ENCODE results near the gene PARD3. TPM values are rescaled to one million over a fixed set of nuclear protein-coding genes. Genes with fewer than 3 reads are reported as not detected.
A peak's percentile ranks its signal among the peaks of the same experiment; 100 is the strongest.

Gene PARD3
- total RNA-seq, 1 experiment from 2014 or later, result 30.0 TPM

DNA sequence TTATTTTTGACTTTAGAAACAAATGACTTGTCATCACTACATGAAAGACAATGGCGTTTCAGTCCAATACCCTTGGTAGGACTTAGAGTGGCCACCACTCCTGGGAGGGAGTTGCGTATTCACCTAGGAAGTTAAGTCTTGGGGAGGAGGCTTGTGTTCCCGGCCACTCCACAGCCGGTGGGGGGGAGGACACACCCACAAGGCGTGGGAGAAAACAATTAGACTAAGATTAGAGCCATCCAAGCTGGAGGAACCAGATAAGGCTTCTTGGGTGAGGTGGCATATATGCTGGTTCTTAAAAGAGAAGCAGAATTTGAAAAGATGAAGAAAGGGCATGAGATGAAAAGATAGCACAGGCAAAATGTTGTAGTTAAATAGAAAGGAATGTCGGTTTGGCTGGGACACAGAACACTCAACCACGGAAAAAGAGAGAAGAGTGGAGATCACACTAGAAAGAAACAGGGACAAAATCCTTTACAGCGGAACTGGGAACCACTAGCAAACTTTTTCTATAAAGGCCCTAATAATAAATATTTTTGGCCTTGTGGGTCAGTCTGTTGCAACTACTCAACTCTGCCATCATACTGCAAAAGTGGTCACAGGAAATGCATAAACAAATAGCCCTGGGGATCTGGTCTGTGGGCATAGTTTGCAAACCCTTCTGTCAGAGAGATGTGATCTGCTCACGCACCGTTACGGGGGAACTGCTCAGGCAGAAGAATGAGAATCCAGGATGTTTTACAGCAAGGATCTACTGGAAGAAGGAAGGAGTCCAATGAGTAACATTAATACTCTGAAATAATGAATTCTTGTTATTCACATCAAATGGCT lies 651.8 kb downstream of the PARD3 start:
- DNase-seq (ENCODE audit: low read depth), result peak; percentile 37

DNA sequence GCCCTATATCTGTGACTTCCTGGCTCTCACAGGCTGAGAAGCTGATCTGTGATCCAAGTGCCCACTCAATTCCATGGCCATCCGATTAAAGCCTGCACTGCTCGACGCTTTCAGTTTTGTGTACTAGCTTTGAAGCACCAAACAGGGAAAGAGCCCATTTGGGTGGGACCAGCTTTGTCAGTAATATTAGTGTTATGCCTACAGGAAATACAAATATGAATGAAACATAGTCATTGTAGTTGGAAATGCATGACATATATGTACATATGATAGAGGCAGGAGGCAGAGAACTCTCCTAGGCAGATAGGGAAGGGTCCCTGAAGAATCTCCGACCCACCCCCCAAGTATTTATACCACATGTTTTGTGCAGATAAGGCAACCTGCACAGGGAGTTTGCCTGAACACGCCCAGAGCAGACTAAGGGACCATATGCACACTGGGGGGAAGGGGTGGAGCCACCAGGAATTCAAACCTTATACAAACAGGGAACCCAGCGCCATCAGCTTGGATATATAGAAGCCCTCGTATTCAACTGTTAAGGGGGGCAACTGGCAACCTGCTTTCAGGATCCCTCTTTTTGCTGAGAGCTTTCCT lies 653.2 kb downstream of the PARD3 start:
- DNase-seq (ENCODE audit: low read depth), result no peak

DNA sequence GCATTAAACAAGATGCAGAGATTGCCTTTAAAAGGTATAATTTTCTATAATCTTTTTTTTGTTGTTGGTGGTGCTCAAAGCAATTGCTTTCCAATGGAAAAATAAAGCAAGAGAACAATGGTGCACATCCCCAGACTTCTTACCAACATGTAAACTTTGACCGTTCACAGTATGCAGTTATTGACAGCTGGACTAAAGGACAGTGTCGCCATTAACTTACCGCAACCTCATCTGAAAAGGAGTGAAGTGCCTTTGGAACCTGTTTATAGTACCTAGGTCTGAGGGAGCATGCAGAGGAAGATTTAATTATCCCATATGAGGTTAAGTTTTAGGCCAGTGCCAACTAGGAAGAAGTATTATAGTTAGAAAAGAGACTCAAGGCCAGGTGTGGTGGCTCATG lies 654.5 kb downstream of the PARD3 start:
- DNase-seq (ENCODE audit: low read depth), result no peak

DNA sequence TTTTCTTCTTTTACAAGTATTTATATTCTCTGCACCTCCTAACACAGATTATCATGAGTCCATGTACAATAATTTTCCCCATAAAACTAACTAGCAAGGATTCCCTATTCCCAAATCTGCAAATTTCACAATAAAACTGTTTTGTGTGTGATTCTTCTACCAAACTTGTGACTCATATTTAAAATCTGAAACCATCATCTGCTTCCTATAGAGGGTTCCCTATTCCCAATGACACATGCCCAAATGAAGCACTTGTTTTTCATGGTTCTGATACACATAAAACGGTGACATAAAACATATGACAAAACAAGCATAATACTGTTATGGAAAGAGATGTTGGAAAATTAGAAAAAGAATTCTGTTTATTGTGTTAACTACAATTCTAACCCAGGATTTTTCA lies 657.6 kb downstream of the PARD3 start:
- peak; percentile 34 for DNase-seq (ENCODE audit: low read depth)

DNA sequence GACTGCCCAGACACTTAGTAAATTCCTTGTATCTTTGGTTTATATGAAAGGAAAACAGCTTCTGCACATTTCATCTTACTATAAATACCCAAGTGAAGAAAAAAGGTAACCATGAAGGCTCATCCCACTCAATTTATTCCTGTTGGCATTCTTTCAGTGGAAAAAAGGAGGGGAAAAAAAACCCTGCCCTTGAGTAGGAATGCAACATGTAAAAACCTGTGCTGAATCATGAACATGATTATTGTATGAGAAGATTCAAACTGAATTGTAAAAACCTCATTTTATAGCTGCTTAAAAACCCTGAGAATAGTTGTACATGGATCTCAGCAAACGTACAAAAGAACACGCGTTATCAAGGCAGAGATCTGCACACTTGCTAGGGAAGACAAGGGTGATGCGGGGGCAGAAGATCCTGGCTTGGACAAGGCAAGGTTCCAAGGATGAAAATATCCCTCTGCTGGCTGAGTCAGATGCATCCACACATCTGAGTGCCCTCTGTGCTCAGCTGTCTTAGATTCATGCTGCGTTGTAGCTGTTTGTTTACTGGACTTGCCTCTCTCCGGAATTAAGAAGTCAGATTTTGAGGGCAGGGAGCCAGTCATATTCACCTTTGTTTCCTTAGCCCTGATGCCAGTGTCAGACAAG lies 658.2 kb downstream of the PARD3 start:
- peak; percentile 74 for DNase-seq (ENCODE audit: low read depth)

DNA sequence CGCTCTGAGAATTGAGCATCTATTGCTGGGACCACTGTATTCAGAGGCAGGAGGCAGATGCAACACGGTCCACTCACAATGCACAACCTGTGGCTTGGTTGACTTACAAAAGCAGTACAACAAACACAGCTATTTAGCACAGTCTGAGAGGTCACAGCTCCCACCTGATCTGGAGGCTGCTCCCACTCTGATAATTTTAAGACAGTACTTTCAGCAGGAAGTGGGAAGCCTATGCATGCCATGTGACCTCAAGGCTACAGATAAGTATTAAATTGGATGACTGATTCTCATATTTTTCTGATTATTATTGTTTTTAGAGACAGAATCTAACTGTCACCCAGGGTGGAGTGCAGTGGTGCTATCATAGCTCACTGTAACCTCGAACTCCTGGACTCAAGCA lies 659.3 kb downstream of the PARD3 start:
- DNase-seq (ENCODE audit: low read depth), result no peak

DNA sequence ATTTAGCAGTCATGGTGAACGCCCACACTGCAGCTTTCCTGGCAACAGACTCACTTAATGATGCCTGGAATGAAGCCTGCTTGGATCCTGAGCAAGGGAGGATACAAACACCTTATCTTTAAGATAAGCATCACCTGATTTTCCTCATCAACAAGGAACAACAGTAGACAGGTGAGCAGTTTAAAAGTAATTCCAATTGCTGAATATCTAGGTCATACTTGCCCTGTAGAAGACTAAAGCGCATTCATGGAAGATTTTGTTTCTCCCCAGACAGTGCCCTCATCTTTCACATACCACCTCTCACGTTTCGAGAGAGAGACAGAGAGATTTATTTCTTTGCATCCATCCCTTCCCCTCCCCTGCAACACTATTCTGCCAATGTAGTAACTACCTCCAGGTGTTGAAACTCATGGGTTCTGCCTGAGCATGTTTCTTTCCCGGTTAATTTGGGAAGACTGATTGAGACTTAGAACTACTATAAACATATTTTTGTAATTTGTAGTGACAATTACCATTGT lies 660.7 kb downstream of the PARD3 start:
- DNase-seq (ENCODE audit: low read depth), result no peak

DNA sequence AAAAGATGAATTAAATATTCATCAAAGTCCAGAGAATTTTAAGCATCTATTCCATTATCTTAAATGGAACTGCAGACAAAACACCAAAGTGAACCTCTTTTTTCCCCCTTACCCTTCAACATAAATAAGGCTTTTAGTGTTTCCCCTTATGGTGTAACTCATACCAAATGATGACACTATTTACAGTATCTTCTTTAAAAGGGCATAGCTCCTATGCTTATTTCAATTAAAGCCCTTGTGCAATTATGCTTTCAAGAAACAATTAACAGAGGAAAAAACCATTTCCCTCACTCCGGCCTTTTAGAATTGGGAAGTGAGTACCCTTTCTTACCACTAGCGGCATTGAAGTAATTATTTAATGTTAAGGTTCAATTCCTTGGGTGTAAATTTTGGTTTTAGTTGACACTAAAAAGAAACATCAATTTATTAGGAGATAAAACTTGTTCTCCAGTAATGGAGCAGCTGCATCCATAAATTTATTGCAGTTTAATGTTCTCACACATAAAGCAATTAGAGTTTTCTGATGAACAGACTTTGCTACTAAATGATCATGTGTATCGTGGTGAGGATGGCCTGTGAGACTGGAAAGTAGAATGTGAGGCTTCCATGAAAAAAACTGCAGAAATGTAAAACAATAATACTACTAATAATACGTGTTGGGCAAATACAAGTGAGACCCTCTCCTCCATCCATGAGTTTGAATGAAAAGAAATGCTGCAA lies 661.3 kb downstream of the PARD3 start:
- DNase-seq (ENCODE audit: low read depth), result no peak

DNA sequence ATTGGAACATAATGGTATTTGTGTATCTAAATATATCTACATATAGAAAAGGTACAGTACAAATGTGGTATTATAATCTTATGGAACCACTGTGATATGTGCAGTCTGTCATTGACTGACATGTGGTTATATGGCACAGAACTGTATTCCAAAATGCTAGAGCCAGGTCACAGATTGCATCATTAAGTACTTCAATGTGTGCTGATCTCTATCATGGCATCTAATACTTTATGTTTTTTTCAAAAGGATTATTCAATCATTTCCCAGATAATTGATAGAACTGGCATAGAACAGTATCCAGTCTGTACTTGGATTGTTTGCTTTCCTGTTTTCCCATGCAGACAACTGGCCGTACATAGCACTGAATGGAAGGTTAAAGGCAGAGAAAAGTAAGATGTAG lies 662.7 kb downstream of the PARD3 start:
- no peak for DNase-seq (ENCODE audit: low read depth)

DNA sequence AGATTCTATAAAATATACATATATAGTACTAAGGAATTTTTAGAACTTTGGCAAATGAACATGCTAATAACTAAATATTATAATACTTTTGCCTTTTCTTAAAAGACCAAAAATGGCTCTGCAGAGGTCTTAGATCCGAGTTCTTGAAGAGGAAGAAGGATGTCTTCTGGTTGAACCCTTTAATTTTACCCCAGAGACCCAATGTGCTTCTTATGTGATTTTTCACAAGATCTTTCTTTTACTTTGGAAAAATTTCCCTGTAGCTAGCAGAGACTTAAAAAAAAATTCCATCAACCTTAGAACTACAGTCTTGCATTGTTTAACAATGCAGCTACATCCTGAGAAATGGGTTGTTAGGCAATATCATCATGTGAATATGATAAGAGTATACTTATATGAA lies 663.2 kb downstream of the PARD3 start:
- DNase-seq (ENCODE audit: low read depth), result no peak

DNA sequence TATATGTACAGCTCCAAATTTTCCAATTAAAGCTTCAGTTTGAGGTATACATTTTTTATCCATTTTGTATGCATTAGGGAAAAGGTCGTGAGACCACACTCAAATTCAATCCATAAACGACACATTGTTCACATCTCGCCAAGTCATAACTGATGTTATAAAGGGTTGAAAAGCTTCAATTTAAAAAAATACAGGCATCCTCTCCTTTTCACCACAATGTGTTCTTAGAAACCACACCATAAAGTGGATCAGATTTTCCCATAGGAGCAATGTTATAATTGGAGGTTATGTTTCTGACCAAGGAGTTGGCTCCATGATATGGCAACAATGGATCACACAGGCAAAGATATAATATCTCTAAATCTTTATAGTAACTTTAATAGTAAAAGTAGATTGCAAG lies 663.6 kb downstream of the PARD3 start:
- no peak for DNase-seq (ENCODE audit: low read depth)

DNA sequence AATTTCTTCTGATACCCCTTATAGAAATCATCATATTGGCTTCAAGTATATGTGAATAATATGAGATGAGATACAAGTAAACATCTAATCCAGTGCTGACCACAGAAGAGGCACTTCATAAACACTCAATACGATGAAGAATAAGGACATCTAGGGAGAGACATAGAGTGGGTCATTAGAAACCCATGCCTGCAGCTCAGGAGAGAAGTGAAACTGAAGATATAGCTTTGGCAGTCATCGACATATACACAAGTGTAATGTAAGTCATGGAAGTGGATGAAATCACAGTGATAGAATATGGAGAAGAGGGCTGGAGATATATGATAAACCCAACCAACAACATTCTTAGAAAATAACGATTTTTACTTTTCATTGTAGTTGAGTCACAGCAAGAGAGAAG lies 665.0 kb downstream of the PARD3 start:
- DNase-seq (ENCODE audit: low read depth), result no peak

DNA sequence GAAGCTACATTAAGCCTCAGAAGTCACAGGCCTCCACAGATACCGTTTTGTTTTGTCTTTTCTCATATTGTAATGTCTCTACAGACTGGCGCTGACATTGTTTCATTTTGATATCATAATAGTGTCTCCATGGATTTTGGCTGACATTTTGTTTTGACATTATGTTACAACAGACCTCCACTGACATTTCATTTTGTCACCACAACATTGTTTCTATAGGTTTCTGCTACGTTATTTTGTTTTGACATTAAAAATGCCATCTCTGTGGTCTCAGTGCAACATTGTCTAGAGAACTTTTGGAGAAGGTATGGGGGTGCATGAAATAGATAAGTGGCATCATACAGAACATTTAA lies 666.8 kb downstream of the PARD3 start:
- no peak for DNase-seq (ENCODE audit: low read depth)

DNA sequence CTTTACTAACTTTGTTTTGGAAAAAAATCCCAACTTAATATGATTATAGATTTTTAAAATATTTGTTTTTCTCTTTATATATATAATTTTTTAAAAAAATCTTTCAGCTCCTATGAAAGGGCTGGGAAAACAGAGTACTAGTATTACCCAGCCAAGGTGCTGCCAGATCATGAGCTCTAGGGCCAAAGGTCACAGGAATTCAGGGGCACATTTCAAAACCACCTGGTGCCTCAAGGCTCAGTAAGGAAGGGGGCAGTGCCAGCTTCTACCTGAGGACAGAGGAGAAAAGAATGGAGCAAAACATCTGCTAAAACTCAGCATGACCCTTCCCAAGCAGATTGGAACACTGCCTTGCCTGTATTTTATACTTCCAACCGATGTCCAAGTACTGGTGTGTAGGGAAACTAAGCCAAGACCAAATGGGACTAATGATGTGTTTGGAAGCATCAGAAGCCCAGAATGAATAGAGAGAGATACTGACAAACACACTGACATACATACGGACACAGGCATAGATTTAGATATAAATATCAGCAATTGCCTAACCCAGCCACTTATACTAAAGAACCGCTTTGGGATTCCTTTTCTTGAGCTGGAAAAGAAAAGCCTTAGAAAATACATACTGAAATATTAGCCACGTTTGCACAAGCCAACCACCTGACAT lies 667.3 kb downstream of the PARD3 start:
- no peak for DNase-seq (ENCODE audit: low read depth)

DNA sequence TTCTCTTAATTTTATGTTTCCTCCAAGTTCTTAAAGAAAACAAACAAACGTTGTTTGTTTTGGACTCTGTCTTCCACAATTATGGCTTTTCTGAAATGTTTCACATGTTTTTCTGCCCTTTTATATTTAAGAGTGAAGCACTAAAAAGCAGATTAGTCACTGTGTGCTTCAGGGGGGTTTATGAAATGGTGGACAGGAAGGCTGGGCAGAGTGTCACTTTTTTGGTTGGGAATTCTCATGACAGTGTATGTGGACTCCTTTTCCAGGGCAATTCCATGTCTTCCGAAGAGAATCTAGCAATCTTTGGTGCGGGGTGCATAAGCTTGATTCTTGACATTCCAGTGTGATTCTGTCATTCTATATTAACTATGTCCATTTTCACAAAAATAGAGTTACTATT lies 669.4 kb downstream of the PARD3 start:
- peak; percentile 64 for DNase-seq (ENCODE audit: low read depth)

DNA sequence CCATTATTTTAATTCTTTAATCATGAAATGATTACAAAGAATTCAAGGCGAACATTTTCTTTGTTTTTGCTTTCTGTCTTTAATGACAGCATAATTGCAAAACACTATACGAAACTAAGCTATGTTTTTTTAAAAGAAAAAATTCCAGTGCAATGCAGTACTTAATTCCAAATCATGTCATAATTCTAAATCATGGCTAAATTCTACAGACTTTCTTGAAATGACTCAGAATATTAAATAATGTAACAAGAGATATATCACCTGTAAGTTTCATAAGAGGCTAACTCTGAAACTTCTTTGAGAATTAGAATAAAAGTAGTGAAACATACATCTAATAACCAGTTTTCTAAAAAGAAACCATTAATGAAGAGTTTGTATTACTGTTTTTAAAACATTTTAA lies 671.6 kb downstream of the PARD3 start:
- DNase-seq (ENCODE audit: low read depth), result no peak

DNA sequence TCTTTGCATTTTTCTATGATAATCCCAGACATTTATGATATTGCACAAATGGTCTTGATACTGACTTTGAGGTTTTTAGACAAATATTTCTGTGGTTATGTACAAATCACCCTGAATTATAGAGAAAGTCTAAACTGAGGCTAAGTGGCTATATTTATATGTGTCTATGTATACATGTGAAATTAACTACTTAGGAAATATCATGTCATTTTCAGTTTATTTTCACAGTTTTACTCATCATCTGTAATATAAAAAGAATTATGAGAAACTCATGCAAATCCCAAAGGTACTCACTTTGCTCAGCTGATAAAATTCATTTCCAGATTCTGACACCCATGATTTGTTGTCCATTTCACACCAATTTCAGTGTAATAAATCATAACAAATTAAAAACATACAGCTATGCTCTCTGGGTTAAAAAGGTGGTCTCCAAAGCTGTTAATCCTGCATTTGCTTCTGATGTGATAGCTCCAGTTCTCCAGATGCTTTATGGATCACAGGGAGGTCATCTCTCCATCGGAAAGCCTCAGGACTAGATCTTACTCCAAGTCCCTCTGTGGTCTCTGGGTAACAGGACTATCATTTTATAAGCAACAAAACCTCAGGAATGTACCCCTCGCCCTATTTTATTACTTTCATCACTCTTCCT lies 673.9 kb downstream of the PARD3 start:
- no peak for DNase-seq (ENCODE audit: low read depth)

DNA sequence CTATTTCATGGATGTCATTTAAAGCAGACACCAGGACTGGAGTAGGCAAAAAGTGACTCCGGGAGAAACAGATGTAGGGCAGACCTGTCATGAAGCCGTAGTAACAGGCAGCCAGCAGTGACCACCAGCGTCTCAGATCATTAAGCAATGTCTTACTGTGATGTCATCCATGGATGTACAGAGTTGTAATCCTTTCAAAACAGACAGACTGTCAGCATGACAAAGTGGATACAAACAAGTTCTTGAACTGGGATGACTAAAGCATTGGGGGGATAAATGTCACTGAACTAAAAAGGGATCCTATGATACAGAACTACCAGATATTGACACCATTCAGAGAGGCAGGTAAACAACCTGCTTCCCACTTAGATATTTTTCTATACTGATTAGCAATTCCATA lies 675.5 kb downstream of the PARD3 start:
- DNase-seq (ENCODE audit: low read depth), result peak; percentile 47

DNA sequence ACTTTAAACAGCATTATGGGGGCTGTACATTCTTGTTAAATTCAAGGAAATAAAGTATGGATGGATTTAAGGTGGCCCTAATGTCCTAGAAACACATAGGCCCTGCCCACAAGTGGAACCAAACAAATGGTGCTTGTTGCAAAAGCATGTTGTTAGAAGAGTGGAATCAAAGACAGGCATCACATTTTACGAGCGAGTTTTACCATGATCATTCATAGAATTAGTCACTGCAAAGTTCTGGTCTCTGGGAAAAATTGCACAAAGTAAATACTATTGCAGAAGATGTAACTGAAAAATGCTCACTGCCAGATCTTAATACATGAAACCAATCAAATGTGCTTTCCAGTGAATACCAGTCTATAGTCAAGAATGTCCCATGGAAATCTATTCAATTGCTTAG lies 677.1 kb downstream of the PARD3 start:
- no peak for DNase-seq (ENCODE audit: low read depth)

DNA sequence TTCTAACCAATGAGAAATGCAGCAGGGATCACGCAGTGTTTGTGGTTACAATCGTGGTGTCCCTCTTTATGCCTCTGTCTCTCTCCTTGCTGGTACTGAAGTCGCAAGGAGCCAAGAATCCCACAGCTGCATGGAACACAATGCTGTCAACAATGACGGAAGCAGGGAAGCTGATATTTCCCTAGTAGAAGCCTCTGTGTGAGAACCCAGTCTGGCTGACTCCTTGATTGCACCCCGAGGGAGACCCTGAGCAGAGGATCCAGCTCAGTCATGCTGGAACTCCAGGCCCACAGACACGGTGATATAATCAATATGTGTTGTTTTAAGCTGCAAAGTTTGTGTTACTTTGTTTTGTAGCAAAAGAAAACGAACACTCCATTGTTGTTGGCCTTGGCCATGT lies 677.9 kb downstream of the PARD3 start:
- no peak for DNase-seq (ENCODE audit: low read depth)

DNA sequence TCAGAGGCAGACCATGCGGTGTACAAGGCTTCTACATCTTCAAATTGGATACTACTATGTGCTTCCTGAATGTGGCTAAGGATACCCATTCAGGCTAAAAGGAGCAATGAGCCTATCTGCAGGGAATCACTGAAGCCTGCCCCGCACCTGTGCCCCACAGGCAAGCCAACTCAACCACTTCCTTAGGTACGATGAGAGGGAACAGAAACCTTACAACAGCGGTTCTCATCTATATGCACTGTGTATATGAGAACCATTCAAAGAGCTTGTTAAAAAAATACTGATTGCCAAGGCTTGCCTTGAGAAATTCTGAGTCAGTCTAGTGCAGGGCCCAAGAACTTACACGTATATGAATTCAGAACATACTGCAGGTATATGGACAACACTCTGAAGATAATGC lies 679.6 kb downstream of the PARD3 start:
- DNase-seq (ENCODE audit: low read depth), result no peak

Data from RPMI7951 (cell line).